CD4-positive, alpha-beta T cell (primary cell): Measurements from ENCODE around the gene SAT2. TPM values are rescaled to one million over a fixed set of nuclear protein-coding genes. Genes with fewer than 3 reads are reported as not detected.

Source experiments
- ATAC-seq: fragments of 200-7000 bp; cut with Tn5 transposase; one replicate; pipeline ENCODE4 v1.10.0; 2022; ENCODE audit warnings: mild to moderate bottlenecking; ENCODE audit not compliant: poor library complexity
- CTCF ChIA-PET: fragments of 350-600 bp; sonication (Branson Sonifier 250); formaldehyde crosslinking; loops from one replicate; lab custom pipeline; 2021; ENCODE audit warnings: antibody characterized with exemption, inconsistent platforms; lab: Charles Lee
- POLR2A ChIA-PET: fragments of 350-600 bp; sonication (Branson Sonifier 250); formaldehyde crosslinking; loops from one replicate; lab custom pipeline; 2021; ENCODE audit warnings: antibody characterized with exemption, inconsistent platforms; lab: Charles Lee
- DNase-seq, 14 experiments: peaks; one replicate each; pipeline ENCODE4 v3.0.0-alpha.2; 2013 to 2020; ENCODE audit warnings: mixed read lengths in 2 of 14
- H3K27ac ChIP-seq, 2 donors: one replicate each; pipeline versions ENCODE4 v1.5.1 to v1.7.0; 2013; ENCODE audit warnings: low read length in 2 of 2, low read depth in 1 of 2, mild to moderate bottlenecking in 1 of 2
- H3K27me3 ChIP-seq, 2 experiments: 1 replicate in 1 of 2; 2 replicates in 1 of 2; pipeline versions ENCODE4 v1.6.1 to v1.7.0; 2013; ENCODE audit warnings: low read length in 2 of 2, control low read depth in 1 of 2, mild to moderate bottlenecking in 1 of 2, moderate library complexity in 1 of 2; ENCODE audit not compliant: insufficient read depth in 2 of 2, control insufficient read depth in 1 of 2
- H3K36me3 ChIP-seq: one replicate; pipeline ENCODE4 v1.6.1; 2013; ENCODE audit warnings: low read length, control low read depth; ENCODE audit not compliant: insufficient read depth
- H3K4me1 ChIP-seq: one replicate; pipeline ENCODE4 v1.6.1; 2013; ENCODE audit warnings: low read length, control low read depth; ENCODE audit not compliant: insufficient read depth
- H3K4me3 ChIP-seq: one replicate; pipeline ENCODE4 v1.5.1; 2013; ENCODE audit warnings: mild to moderate bottlenecking, low read length, moderate library complexity
- H3K9me3 ChIP-seq, 2 experiments: 1 replicate in 1 of 2; 2 replicates in 1 of 2; pipeline versions ENCODE4 v1.6.1 to v1.7.0; 2013; ENCODE audit warnings: low read length in 2 of 2, mild to moderate bottlenecking in 2 of 2, control low read depth in 1 of 2, moderate library complexity in 1 of 2; ENCODE audit not compliant: control insufficient read depth in 1 of 2, insufficient read depth in 1 of 2
- H3K27ac Mint-ChIP-seq: one replicate; pipeline ENCODE4 v1.8.0; 2020; ENCODE audit warnings: mixed read lengths
- H3K27me3 Mint-ChIP-seq: one replicate; pipeline ENCODE4 v1.8.0; 2021; ENCODE audit warnings: mixed read lengths
- H3K36me3 Mint-ChIP-seq: one replicate; pipeline ENCODE4 v1.8.0; 2021; ENCODE audit warnings: low read depth, mixed read lengths
- H3K4me1 Mint-ChIP-seq: one replicate; pipeline ENCODE4 v1.8.0; 2021; ENCODE audit warnings: low read depth, mixed read lengths
- H3K4me3 Mint-ChIP-seq: one replicate; pipeline ENCODE4 v1.8.0; 2020; ENCODE audit warnings: mild to moderate bottlenecking, mixed read lengths
- H3K9me3 Mint-ChIP-seq: one replicate; pipeline ENCODE4 v1.8.0; 2020; ENCODE audit warnings: mixed read lengths
- CTCF ChIP-seq: fragments of 200-600 bp; IDR thresholded peaks from one replicate; pipeline ENCODE4 v1.8.0; 2022; ENCODE audit warnings: antibody characterized with exemption, mild to moderate bottlenecking
- intact Hi-C, 2 experiments: fragments of 100-400 bp; cut with DNase I in 1 of 2; cut with micrococcal nuclease in 1 of 2; formaldehyde crosslinking; loops; one replicate each; pipeline versions ENCODE4 v1.15.1 to v1.9.0; 2023 to 2025; cut with DNase I, micrococcal nuclease
- total RNA-seq, 174 experiments: library from RNA in 2 of 174; stranded (reverse) in 2 of 174; gene quantifications; one replicate each; pipeline ENCODE4 v1.2.3 and lab custom pipeline; 2021 to 2026

The SAT2 gene
- total RNA-seq, 2 experiments from 2014 or later = 55.7 to 60.3 TPM

DNA sequence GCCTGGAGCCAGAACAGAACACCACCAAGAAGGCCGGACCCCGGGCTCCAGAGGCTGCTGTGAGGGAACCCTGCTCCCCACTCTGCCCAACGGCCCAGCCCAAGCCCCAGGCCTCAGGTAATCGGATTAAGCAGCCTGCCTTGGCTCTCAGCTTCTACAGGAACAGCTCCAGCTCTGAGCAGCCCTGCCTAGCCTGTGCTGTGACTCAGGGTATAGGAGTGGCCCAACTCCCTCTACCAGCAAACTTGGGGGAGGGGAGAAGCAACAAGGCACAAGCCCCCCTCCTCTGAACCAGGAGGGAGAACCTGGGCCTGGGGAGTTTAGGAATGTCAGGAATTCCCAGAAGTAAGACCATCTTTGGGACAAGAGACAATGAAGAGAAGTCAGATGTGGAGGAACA lies 36.9 kb downstream of the SAT2 start:
- DNase-seq = no peak
- POLR2A ChIA-PET = interaction anchor here (2.5 kb wide), 1 partner anchor 17 kb away, joined by 16 read pairs; no protein-coding TSS in a partner anchor
- Histone ChIP-seq H3K4me3 (no peak overlapping the region), H3K27ac (no peak overlapping the region), H3K27me3 (no peaks in the 10 kb centered on the region), H3K36me3 (peaks cover 75% of the 10 kb centered on the region), H3K9me3 (no peaks in the 10 kb centered on the region), H3K4me1 (peaks cover 17% of the 10 kb centered on the region)
- TF ChIP-seq CTCF = no peak
- Mint-ChIP-seq H3K27ac (no peak overlapping the region), H3K4me1 (no peaks in the 10 kb centered on the region), H3K4me3 (no peak overlapping the region), H3K27me3 (no peaks in the 10 kb centered on the region), H3K9me3 (no peaks in the 10 kb centered on the region), H3K36me3 (peaks cover 61% of the 10 kb centered on the region)
- no peak for ATAC-seq
- CTCF ChIA-PET = interaction anchor here (0.6 kb wide), 1 partner anchor 38 kb away, joined by 4 read pairs; no protein-coding TSS in a partner anchor
- intact Hi-C loops = loop anchor here (2.0 to 5.0 kb wide), 4 partner anchors 20 to 546 kb away; partner anchors contain the start of genes FGF11 (in 1 of the 2), SLC16A11 (in 1 of the 2) and TMEM102 (in 1 of the 2)

- Histone ChIP-seq H3K9me3 (no peaks in the 10 kb centered on the region), H3K36me3 (peaks cover 71% of the 10 kb centered on the region), H3K4me1 (peaks cover 23% of the 10 kb centered on the region), H3K27me3 (no peaks in the 10 kb centered on the region), H3K4me3 (no peak within 1 kb of the TSS), H3K27ac (no peak within 1 kb of the TSS)
- ATAC-seq (no peak), DNase-seq (peak in 1 of 14 experiments; percentile 44)
- Mint-ChIP-seq H3K4me3 (no peak within 1 kb of the TSS), H3K27ac (no peak within 1 kb of the TSS), H3K27me3 (no peaks in the 10 kb centered on the region), H3K36me3 (peaks cover 56% of the 10 kb centered on the region), H3K4me1 (peaks cover under 1% of the 10 kb centered on the region), H3K9me3 (no peaks in the 10 kb centered on the region)
- intact Hi-C loops = loop anchor here (1.0 to 10.0 kb wide), 8 partner anchors 21 to 545 kb away; partner anchors contain the start of genes SLC16A11 (in 2 of the 2), FGF11 (in 1 of the 2), SLC2A4 (in 1 of the 2) and TMEM102 (in 1 of the 2)
- TF ChIP-seq CTCF = no peak
- POLR2A ChIA-PET = interaction anchor here (0.6 to 2.5 kb wide), 13 partner anchors 14 to 698 kb away, joined by 3 to 16 read pairs (median 4); partner anchors contain the start of genes FXR2, RANGRF, SAT2 and TMEM102
- CTCF ChIA-PET = interaction anchor here (0.6 to 1.9 kb wide), 17 partner anchors 10 to 658 kb away, joined by 3 to 17 read pairs (median 4); partner anchors contain the start of genes CD68, CTC1, FXR2 and SENP3
These were observed 37.5 kb downstream of the SAT2 start, which contains the start of gene SOX15 for GRCh38 chr17:7589891-7590691. TSS of gene SOX15 (minus strand) at chr17:7590094. CDS start at chr17:7589676, 418 bp downstream.

GRCh38 chr17:7589204-7589868 lies 38.3 kb downstream of the SAT2 start:
- Histone ChIP-seq H3K9me3 (no peaks in the 10 kb centered on the region), H3K27me3 (no peaks in the 10 kb centered on the region), H3K27ac (no peak overlapping the region), H3K4me3 (no peak overlapping the region), H3K36me3 (peaks cover 64% of the 10 kb centered on the region), H3K4me1 (peaks cover 31% of the 10 kb centered on the region)
- peak; percentile 90 for ATAC-seq
- Mint-ChIP-seq H3K4me3 (no peak overlapping the region), H3K4me1 (peaks cover 7% of the 10 kb centered on the region), H3K27ac (no peak overlapping the region), H3K27me3 (no peaks in the 10 kb centered on the region), H3K9me3 (no peaks in the 10 kb centered on the region), H3K36me3 (peaks cover 54% of the 10 kb centered on the region)
- intact Hi-C loops = loop anchor here (1.0 to 10.0 kb wide), 4 partner anchors 75 to 545 kb away; partner anchors contain the start of genes SLC16A11 (in 1 of the 2) and SLC2A4 (in 1 of the 2)
- DNase-seq = peak; percentile 47 to 87 (median 62)
- peak; percentile 76 for TF ChIP-seq CTCF
- POLR2A ChIA-PET = interaction anchor here (0.6 to 2.5 kb wide), 13 partner anchors 13 to 699 kb away, joined by 3 to 16 read pairs (median 4); partner anchors contain the start of genes FXR2, RANGRF, SAT2 and TMEM102
- CTCF ChIA-PET = interaction anchor here (0.6 to 1.9 kb wide), 16 partner anchors 9 to 659 kb away, joined by 3 to 17 read pairs (median 4); partner anchors contain the start of genes CD68, CTC1, FXR2 and SENP3
